A549 treated with Mapracorat at 1 μM for 4 hours (cell line): ENCODE data around the gene TTLL11. TPM values are rescaled to one million over a fixed set of nuclear protein-coding genes. Genes with fewer than 3 reads are reported as not detected.

ENCODE experiments used
- total RNA-seq: library from RNA; stranded (reverse); fragments of 200-300 nt; extraction: Qiagen RNA extraction; gene quantifications from 5 replicates; pipeline ENCODE4 v1.2.3, GENCODE V29; 2022

TTLL11 gene
- total RNA-seq = 2.9 to 5.3 TPM (median 4.6 TPM) in 5 replicates

GRCh38 chr9:122092611-122093506 lies at the start of gene TTLL11:
TSS of gene TTLL11 (minus strand) at chr9:122093308. CDS start at chr9:122093148, 160 bp downstream.

Other genes starting within 250 kb of the TTLL11 start
- gene NDUFA8, start 66.5 kb upstream of the TTLL11 start, total RNA-seq = 101 to 119 TPM (median 113 TPM) in 5 replicates
- not detected in 5 replicates for gene MORN5, start 66.6 kb upstream of the TTLL11 start, total RNA-seq
- gene LHX6, start 135.6 kb upstream of the TTLL11 start, total RNA-seq = 1.9 to 2.4 TPM (median 2.1 TPM) in 5 replicates
- 18.1 to 23.5 TPM (median 21.7 TPM) in 5 replicates for gene RBM18, start 171.5 kb upstream of the TTLL11 start, total RNA-seq
- gene MRRF, start 171.6 kb upstream of the TTLL11 start, total RNA-seq = 62.3 to 76.7 TPM (median 66.0 TPM) in 5 replicates